Measurements from ENCODE around the gene GCG.

- TF ChIP-seq CTCF (IDR thresholded peaks at IDR 0.05; ENCODE audit: borderline replicate concordance, extremely low read depth, low read length, poor library complexity, severe bottlenecking): no peak
- no peak for TF ChIP-seq EZH2 (IDR thresholded peaks at IDR 0.05; ENCODE audit: borderline replicate concordance, low read depth, low read length, severe bottlenecking)
Measured at GRCh38 chr2:162111958-162112850, 39.8 kb downstream of the GCG start.
